ENCODE data around the gene XYLT1.
"Not testable (repeated sequence)": the region's sequence is repeated elsewhere in the genome, so short reads cannot be mapped to it uniquely, and the experiment has no call there.

Gene XYLT1

DNA sequence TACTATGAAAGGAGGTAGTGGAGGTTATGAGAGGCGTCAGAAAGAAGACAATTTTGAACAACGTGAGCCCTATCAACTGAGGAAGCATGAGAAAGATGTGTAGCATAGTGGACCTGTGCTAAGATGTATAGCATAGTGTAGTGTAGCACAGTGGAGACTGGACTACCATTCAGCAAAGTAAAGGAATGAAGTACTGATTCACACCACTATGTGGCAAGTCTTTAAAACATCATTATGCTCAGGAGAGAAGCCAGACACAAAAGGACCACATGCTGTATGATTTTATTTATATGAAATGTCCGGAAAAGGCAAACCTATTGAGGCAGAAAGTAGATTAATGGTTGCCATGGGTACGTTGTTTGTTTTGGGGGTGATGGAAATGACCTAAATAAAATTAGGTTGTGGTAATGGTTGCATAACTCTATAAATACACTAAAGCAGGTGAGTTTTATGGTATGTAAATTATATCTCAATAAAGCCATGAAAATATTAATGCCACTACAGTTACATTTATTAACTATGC, 20.4 kb upstream of the XYLT1 start:
- DNase-seq (ENCODE audit: low read depth) = no peak

DNA sequence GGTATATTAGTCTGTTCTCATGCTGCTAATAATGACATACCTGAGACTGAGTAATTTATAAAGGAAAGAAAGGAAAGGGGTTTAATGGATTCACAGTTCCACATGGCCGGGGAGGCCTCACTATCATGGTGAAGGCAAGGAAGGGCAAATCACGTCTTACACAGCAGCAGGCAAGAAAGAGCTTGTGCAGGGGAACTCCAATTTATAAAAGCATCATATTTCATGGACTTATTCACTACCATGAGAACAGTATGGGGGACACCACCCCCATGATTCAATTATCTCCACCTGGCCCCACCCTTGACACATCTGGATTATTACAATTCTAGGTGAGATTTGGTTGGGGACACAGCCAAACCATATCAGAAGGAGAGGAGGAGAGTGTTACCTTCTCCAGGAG, 17.7 kb upstream of the XYLT1 start:
- DNase-seq (ENCODE audit: low read depth) = no peak

DNA sequence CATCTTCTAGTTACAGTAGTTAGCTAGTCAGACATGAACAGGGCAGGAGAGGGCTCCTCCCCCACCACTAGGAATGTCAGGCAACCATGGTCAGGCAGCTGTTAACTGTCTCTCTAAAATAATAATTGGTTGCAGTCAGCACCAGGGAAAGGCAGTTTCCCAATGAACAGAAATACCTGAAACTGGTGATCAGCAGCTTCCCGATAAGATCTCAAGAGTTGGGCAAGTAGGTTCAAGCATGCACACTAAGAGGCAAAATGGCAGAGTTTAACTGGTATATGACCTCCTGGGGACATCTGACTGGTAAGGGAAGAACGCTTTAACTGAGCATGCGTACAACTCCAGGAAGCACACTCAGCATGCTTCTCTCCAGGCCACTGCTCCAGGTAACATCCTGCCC, 12.6 kb upstream of the XYLT1 start:
- no peak for DNase-seq (ENCODE audit: low read depth)

DNA sequence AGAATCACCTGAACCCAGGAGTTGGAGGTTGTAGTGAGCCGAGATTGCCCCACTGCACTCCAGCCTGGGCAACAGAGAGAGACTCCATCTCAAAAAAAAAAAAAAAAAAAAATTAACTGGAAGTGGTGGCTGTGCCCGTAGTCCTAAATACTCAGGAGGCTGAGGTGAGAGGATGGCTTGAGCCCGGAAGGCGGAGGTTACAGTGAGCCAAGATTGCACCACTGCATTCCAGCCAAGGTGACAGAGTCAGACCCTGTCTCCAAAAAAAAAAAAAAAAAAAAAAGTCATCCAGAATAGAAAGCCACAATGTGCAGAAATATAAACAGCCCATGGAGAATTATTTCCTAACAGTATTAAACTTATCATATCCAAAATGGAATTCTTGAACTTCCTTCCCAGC, 11.6 kb upstream of the XYLT1 start:
- not testable (repeated sequence) for DNase-seq (ENCODE audit: low read depth)

DNA sequence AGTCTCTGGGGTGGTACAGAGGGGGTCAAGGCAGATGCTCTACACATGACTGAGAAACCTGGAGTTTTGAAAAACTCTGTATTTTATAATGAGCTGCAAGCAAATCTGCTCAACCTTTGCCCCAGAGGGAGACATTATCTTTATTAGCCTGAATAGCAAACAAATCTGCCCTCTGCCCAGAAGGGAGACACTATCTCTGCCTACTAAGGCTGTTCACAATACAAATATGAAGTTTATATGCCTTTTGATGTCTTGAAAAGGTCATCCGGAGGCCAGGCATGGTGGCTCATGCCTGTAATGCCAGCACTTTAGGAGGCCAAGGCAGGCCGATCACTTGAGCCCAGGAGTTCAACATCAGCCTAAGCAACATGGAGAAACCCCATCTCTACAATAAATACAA, 11.0 kb upstream of the XYLT1 start:
- no peak for DNase-seq (ENCODE audit: low read depth)

DNA sequence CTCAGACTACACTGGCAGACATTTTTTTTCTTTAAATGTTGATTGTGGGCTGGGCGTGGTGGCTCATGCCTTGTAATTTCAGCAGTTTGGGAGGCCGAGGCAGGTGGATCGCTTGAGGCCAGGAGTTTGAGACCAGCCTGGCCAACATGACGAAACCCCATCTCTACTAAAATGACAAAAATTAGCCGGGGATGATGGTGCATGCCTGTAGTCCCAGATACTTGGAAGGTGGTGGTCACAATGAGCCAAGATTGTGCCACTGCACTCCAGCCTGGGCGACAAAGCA, 6.4 kb upstream of the XYLT1 start:
- DNase-seq (ENCODE audit: low read depth) = not testable (repeated sequence)

DNA sequence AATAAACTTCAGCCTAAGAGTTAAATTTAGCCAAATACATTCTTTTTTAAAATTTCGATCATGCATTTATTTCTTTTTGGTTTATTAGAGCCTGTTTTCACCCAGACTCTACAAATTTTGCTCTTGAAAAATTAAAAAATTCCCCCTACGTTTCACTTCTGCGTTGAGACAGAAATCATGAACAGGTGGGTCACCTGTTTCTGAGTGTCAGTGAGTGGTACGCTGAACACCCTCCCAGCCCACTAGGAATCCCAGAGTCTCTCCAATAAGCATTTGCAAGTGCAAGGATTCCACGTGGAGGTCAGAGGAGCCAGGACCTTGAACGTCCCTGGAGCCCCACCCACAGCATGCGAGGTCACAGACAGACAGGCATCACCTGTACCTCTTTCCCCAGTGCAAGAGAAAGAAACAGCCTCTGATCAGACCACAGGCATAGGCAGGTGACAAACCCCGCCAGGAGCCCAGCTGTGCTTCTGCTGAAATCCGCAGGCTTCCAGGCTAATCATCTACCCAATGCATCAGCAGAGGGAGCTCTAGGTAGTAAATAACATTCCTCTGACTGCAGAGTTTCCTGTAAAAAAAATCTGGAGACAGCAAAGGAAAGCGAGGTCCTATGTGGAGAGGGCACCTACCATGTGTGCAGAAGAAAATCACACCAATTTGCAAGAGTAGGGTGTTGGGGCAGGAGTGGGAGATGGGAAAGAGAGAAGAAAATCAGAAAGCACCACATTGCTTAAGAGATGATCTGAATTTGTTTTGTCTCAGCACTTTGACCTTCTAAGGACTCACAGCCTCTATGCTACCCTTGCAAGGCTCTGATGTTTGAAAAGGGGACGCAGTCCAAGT, 5.9 kb upstream of the XYLT1 start:
- no peak for DNase-seq (ENCODE audit: low read depth)

DNA sequence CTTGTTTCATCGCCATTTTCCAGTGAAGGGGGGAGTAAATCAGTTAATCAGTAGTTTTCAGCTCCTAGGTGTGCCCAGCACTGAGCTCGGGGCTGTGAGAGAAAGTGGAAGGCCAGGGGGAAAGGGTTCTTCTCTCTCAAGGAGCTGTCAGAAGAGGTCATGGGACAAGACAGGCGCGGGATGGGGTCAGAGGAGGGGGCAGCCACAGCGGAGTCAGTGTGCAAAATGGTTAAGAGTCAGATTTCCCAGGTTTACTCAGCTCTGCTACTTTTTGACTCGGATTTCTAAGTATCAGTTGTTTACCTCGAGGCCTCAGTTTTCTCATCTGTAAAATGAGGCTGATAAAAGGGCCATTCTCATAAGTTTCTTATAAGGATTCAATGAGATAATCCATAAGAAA, 4.3 kb upstream of the XYLT1 start:
- no peak for DNase-seq (ENCODE audit: low read depth)

DNA sequence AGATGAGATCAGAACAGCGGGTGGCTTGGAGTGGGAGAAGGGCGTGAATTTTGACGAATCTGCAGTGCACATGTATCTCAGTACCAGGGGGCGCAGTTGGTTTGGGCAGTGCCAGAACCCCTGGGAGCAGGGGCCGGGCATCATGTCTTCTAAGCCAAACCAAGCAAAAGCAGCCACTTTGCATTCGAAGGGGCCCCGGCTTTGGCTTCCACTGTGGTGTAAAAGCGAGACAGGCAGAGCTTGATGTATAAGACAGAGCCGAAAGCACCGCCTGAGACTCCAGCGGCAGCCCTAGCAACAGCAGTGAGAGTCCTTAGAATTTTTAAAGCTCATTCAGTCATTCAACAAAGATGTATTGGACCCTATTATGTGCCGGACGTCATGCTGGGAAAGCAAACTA, 3.8 kb upstream of the XYLT1 start:
- no peak for DNase-seq (ENCODE audit: low read depth)

DNA sequence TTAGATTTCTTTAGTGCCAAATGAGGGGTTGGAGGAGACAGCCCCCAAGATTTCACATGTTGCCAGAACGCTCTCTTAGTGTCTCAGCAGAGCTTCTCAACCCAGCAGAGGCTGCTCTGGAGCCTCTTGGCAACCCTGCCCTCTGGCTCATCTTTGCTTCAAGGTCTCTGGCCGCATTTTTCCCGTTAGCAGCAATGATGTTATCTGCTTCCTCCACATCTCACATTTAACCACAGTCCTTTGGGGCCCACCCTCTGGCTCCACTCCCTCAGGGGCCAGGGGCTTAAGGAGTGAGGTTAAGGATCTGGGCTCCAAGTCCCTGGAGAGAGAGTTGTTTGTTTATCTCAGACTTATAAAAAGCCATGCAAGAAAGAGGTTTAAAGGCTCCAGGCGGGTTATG, 3.3 kb upstream of the XYLT1 start:
- DNase-seq (ENCODE audit: low read depth) = no peak

DNA sequence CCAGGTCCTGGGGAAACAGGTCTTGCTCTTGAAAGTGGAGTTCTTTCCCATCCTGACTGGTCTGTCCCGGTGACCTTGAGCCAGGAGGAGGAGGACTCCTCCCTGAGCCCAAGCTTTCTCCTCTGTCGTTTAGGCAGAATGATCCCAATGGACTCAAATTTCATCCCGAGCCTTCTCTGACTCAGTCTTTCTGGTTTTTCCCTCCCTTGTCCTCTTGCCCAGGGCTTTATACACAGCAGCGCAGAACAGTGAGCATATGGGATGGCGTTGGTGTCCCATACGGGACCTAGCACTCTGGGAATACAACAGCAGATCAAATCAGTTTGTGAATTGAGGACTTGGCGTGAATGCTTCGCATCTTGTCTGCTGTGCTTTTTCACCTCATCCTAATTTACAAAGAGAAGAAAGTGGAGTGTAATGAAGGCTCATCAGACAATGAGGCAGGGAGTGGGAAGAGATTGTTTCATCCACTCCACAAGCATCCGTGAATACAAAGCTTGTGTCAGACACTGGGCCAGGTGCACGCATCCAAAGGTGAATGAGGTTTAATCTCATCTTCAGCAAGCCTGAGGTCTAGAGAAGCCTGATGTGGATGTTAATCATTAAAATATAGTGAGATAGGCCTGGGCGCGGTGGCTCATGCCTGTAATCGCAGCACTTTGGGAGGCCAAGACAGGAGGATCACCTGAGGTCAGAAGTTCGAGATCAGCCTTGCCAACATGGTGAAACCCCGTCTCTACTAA, 1.1 kb upstream of the XYLT1 start:
- DNase-seq (ENCODE audit: low read depth) = no peak

DNA sequence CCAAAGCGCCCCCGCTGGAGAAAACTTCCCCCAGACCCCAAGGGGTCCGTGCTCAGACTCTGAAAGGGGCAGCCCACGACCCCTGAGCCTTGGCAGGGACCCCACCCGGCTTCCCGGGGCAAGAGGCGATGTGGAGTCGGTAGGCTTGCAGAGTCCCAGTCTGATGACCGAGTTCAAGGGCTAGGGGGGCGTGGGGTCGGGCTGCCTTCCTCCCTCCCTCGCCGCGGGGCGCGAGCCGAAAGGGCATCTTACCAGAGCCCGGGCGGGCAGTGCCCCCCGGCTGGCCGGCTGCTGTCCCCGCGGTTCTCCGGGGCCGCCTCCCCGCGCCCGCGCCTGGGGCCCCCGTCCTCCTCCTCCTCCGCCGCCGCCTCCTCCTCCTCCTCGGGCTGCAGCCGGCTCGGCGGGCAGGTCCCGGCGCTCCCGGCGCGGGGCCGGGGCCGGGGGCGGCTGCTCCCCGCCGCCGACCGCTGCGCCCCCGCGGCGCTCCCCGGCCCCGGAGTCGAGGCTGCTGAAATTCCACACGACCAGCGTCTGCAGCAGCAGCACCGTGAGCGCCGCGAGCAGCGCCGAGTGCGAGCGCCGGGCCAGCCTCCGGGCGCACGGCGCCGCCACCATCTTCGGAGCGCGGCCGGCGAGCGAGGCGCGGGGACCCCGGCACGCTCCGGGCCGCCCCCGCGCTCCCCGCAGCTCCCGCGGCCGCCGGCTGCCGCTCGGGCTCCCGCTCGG, 415 bp downstream of the XYLT1 start:
- no peak for DNase-seq (ENCODE audit: low read depth)

DNA sequence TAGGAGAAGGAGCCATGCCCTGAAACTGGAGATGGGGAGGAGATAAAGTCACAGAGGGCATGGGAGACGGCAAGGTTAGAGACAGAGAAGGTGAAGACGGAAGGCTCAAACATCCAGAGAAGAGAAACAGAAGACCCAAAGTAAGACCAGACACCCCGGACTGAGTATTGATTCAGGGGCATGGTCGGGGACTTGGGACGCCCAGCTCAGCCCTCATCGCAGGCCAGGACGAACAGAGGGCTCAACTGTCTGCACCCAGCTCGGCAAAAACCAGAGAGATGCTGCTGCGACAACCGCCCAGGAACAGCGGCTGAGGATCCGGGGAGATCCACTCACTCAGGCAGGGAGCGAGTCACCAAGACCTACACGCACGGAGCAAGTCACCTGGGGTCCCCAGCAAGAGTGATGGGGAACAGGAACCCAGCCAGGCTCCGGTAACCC, 999 bp downstream of the XYLT1 start:
- no peak for DNase-seq (ENCODE audit: low read depth)

DNA sequence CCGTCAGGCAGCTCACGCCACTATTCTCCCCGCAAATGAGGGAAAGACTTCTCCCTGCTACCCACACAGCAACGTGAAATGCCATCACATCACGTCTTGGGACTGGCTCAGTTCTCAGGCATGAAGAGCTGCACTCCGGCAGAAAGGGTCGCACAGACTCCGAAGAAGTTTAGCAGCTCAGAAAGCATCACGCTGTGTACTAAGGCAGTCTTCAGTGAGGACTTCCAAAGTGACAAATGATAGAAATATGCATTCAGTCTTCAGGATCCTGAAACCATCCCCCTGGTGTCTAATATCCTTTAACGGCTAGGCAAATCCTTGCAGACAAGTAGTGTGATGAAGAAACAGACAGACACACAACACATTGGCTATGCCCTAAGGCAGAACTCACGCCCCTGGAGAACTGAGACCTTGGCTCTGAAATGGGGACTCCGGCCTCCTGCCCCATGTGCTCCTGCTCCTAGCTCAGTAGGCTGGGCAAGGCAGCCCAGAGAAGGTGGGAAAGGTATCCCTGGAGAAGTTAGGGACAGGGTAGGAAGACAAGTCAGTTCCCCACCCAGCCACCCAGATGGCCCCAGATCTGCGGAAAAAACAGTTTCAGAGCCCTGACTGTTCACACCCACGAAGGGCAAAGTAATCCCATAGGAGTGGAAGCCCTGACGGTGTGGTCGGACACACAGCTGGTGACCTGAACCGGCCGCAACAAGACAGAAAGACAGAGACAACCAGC, 1.6 kb downstream of the XYLT1 start:
- DNase-seq (ENCODE audit: low read depth) = no peak

DNA sequence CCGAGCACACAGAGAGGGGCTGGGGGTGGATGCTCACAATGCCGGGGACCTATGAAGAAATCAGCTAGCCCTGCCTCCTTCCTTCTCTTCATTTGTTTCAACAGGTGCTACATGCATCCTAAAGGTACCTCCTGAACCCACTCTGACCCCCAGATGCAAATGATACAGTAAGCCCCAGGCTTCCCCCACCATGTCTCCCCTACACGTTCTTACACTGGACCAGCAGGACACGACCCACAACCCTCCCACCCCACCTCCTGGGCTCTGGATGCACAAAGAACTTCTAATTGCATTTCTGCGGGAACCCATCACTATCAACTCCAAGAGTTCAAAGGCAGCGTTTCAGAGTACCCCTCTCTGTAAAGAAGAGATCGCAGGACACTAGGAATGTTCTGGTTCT, 2.1 kb downstream of the XYLT1 start:
- no peak for DNase-seq (ENCODE audit: low read depth)

DNA sequence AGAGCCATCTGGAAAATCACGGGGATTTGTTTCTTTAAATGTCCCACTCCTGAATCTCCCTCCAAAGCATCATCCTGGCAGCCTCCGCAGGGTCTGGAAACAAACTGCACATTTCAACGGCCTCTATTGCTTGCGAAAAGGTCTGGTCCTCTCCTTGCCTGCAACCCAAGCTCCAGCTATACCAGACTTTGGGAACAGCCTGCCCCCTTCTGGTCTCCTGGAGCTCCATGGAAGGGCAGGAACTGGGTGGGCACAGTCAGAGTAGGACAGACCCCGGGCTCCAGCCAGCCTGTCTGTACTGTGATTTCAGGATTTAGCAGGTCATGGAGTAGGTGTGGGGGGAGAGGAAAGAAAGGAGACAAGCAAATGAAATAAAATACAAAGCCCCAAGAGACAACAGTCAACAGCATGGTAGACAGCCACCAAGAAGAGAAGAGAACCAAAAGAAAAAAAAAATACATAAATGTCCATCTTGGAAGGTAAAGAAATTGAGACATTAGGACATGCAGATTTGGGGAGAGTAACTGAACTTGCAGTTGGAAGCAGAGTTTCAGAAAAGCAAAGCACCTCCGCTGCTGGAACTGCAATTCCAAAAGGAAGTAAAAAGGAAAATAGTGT, 2.7 kb downstream of the XYLT1 start:
- DNase-seq (ENCODE audit: low read depth) = no peak

DNA sequence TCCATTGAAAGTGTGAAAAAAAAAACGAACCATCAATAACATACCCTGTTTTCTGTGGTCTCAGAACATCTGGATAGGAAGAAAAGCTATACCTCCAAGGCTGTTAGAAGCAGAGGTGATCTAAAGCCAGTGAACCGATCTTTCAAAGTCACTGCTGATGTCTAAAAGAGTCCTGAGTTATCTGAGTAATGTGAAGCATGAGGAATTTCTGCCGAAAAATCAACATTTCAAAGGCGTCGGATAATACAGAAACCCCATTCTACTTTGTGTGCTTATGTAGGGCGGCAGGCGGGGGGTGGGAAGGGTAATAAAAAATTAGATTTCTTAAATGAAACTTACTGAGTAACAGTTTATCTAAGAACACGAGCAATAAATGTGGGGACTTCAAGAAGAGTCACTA, 3.9 kb downstream of the XYLT1 start:
- no peak for DNase-seq (ENCODE audit: low read depth)

DNA sequence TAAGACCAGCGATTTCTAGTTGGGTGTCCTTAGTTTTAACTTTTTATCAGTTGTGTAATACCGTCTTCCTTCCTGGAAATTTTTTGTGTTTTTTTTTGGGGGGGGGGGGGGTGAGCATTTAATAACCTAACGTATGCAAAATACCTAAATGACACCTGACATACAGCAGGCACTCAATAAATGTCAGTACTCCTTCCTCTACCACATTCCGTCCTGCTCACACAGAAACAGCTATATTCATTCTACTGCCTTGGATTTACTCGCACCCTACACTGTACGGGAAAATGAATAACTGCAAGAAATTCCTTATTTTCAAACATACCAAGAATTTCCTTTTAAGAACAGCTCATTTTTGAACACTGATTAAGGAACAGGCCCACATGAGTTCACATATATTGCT, 5.3 kb downstream of the XYLT1 start:
- DNase-seq (ENCODE audit: low read depth) = no peak

DNA sequence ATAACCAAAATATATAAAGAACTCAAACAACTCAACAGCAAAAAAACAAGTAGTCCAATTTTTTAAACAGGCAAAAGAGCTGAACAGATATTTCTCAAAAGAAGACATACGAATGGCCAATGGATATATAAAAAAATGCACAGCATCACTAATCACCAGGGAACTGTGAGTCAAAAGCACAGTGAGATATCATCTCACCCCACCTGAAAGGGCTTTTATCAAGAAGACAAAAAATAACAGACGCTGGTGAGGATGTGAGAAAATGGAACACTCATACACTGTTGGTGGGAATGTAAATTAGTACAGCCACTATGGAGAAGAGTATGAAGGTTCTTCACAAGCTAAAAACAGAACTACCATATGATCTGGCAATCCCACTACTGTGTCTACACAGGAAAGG, 7.4 kb downstream of the XYLT1 start:
- no peak for DNase-seq (ENCODE audit: low read depth)

DNA sequence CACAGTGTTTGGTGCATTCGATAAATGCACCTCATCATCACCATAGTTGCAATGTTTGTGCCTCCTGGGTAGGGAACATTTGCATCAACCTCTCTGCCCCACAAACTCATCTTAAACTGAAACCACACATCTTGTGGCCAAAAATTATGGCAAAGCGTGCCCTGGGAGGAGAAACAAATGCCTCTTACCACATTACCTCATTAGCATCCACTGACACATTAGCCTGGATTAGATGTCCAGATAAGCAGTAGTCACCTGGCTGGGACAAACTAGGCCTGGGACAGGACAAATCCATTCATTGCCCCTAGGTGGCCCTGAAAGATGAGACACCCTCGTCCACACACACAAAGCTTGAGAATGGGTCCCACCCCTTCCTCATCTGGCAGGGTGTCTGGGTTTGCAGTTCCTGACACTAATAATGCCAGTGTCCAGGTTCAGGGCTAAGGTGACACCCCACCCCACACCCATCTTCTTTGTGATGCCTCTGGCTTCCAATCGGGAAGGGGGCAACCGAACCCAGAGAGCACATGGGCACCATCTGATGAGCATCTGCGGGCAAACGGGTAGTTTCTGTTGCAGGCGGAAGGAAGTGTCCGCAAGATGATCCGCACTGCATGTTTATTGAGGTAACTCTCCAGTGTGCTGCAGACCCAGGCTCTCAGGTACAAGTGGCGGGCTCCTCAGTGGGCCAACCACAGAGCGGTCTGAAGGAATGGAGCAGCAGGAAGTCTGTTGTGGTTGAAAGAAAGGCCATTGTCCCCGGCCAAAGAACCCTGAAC, 8.6 kb downstream of the XYLT1 start:
- DNase-seq (ENCODE audit: low read depth) = no peak

DNA sequence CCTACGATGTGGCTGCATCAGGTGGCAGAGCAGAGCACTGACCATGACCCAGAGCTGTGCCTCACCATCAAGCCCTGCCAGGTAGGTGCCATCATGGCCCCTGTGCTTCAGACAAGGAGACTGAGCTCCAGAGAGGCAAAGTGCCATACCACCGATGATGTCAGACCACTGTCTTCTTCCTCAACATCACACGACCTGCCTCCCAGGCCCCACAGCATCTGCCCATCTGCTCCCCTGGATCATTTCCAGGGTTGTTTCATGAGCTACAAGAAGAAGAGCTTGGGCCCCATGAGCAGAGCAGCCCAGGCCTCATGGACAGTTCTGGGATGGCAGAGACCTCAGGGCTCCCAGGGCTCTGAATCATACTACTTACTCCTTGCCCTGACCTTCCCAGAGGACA, 9.9 kb downstream of the XYLT1 start:
- DNase-seq (ENCODE audit: low read depth) = no peak

All from activated T-cell treated with anti-CD3 and anti-CD28 coated beads for 1 hour (primary cell).